ENCODE results near the gene MAD1L1. TPM values are rescaled to one million over a fixed set of nuclear protein-coding genes. Genes with fewer than 3 reads are reported as not detected.

Gene MAD1L1
- total and polyA plus RNA-seq, 2 of the 13 experiments (the other 11 are each of a cell fraction or from before 2014, with no cell fraction given), result 17.4 to 64.7 TPM

- H3K4me3 ChIP-seq (replicated peaks in 1 of 3; ENCODE audit: insufficient read depth in 1 of 3, low read depth in 2 of 3, low read length in 3 of 3), result no peak overlapping the region
- H2AFZ ChIP-seq (ENCODE audit: low read length), result no peak overlapping the region
- POLR2A ChIA-PET, result no interaction called here
- CTCF ChIA-PET (ENCODE audit: low intra/inter-chr PET ratio, low total read pairs), result no interaction called here
- H3K9me3 ChIP-seq (ENCODE audit: low read length), result no peaks in the 10 kb centered on the region
- intact Hi-C loops (cut with micrococcal nuclease; ENCODE audit: unreplicated experiment), result no loop called here
- H3K27ac ChIP-seq (ENCODE audit: extremely low read length, insufficient read depth, low read length), result no peak overlapping the region
- H3K36me3 ChIP-seq (replicated peaks in 1 of 2; ENCODE audit: control insufficient read depth in 1 of 2, insufficient read depth in 2 of 2, low read length in 2 of 2), result peaks cover 5 to 13% of the 10 kb centered on the region in 2 experiments; a peak in 3 of 5 replicates
- H3K4me2 ChIP-seq (ENCODE audit: low read depth, low read length), result no peak overlapping the region
- TF ChIP-seq ZNF512 (CRISPR knock-in tag; IDR thresholded peaks at IDR 0.05), result no peak
- H3K4me1 ChIP-seq (ENCODE audit: insufficient read depth, low read length), result peaks cover 12% of the 10 kb centered on the region
- FAIRE-seq (no peak), DNase-seq (ENCODE audit: low spot score) (no peak), ATAC-seq (no peak)
- no peaks in the 10 kb centered on the region for H3K27me3 ChIP-seq (ENCODE audit: control insufficient read depth in 1 of 2, insufficient read depth in 2 of 2, low read length in 2 of 2)
- no peak overlapping the region for H3K9ac ChIP-seq (ENCODE audit: insufficient read depth, low read depth, low read length)
- in situ Hi-C loops (cut with HindIII; ENCODE audit: extremely low pct_ligation_motif_present, low pct_unique_long_range_greater_than_20kb), result no loop called here
- no peaks in the 10 kb centered on the region for H3K79me2 ChIP-seq (ENCODE audit: insufficient read depth, low read length)
- WGBS (ENCODE audit: low lambda C conversion rate), result 96% methylated on average over 20 of the region's 20 CpGs
- BruUV-seq (replicated peaks), result no TSS peak
- H4K20me1 ChIP-seq (ENCODE audit: insufficient read depth, low read length), result no peaks in the 10 kb centered on the region
These were observed 312.5 kb downstream of the MAD1L1 start for GRCh38 chr7:1920266-1920681.

- Histone ChIP-seq H3K27me3 (ENCODE audit: control insufficient read depth in 1 of 2, insufficient read depth in 2 of 2, low read length in 2 of 2) (no peaks in the 10 kb centered on the region), H3K27ac (ENCODE audit: extremely low read length, insufficient read depth, low read length) (peak overlapping the region; percentile 9), H3K9me3 (ENCODE audit: low read length) (no peaks in the 10 kb centered on the region), H3K4me1 (ENCODE audit: insufficient read depth, low read length) (peaks cover 12% of the 10 kb centered on the region), H4K20me1 (ENCODE audit: insufficient read depth, low read length) (no peaks in the 10 kb centered on the region), H3K36me3 (replicated peaks in 1 of 2; ENCODE audit: control insufficient read depth in 1 of 2, insufficient read depth in 2 of 2, low read length in 2 of 2) (peaks cover 5 to 13% of the 10 kb centered on the region in 2 experiments; a peak in 3 of 5 replicates), H2AFZ (ENCODE audit: low read length) (no peak overlapping the region), H3K4me2 (ENCODE audit: low read depth, low read length) (no peak overlapping the region), H3K4me3 (replicated peaks in 1 of 3; ENCODE audit: insufficient read depth in 1 of 3, low read depth in 2 of 3, low read length in 3 of 3) (no peak overlapping the region), H3K9ac (ENCODE audit: insufficient read depth, low read depth, low read length) (no peak overlapping the region), H3K79me2 (ENCODE audit: insufficient read depth, low read length) (no peaks in the 10 kb centered on the region)
- FAIRE-seq, result peak; percentile 79
- 89% methylated on average over 18 of the region's 22 CpGs for WGBS (ENCODE audit: low lambda C conversion rate)
- no TSS peak for BruUV-seq (replicated peaks)
- POLR2A ChIA-PET, result no interaction called here
- in situ Hi-C loops (cut with HindIII; ENCODE audit: extremely low pct_ligation_motif_present, low pct_unique_long_range_greater_than_20kb) (no loop called here), intact Hi-C loops (cut with micrococcal nuclease; ENCODE audit: unreplicated experiment) (no loop called here)
- ATAC-seq, result peak; percentile 84
- DNase-seq (ENCODE audit: low spot score), result peak; percentile 67
- CTCF ChIA-PET (ENCODE audit: low intra/inter-chr PET ratio, low total read pairs), result no interaction called here
- no peak for TF ChIP-seq ZNF451 (CRISPR knock-in tag; IDR thresholded peaks at IDR 0.05)
- TF ChIP-seq ZNF605 (CRISPR knock-in tag; IDR thresholded peaks at IDR 0.05), result no peak
- no peak for TF ChIP-seq STAT6 (CRISPR knock-in tag; IDR thresholded peaks at IDR 0.05; ENCODE audit: borderline replicate concordance)
- TF ChIP-seq NR2F6 (IDR thresholded peaks at IDR 0.05), result no peak
- peak; percentile 20; the same call in 1 of the 2 replicates for TF ChIP-seq NR2F6 (CRISPR knock-in tag; IDR thresholded peaks at IDR 0.05)
- no peak for TF ChIP-seq ZC3H4 (CRISPR knock-in tag; IDR thresholded peaks at IDR 0.05; ENCODE audit: borderline replicate concordance)
- TF ChIP-seq DR1 (CRISPR knock-in tag; IDR thresholded peaks at IDR 0.05), result no peak
- peak; percentile 78 for TF ChIP-seq ZNF687 (CRISPR knock-in tag; IDR thresholded peaks at IDR 0.05)
These were observed 313.0 kb downstream of the MAD1L1 start for GRCh38 chr7:1919539-1920265.

Data from HepG2 (cell line).